PC-3 (cell line): Measurements from ENCODE around the gene GLYAT. TPM values are rescaled to one million over a fixed set of nuclear protein-coding genes. Genes with fewer than 3 reads are reported as not detected.

ENCODE experiments used
- ATAC-seq: fragments of 200-7000 bp; cut with Tn5 transposase; 2 replicates; pipeline ENCODE4 v1.9.1; 2020; ENCODE audit warnings: mild to moderate bottlenecking, moderate library complexity
- BruUV-seq: library from RNA; stranded (reverse); fragments of 400-500 nt; replicated peaks from 2 replicates; lab custom pipeline; 2021; lab: Mats Ljungman, UMichigan
- CTCF ChIA-PET: fragments of 300-600 bp; sonication (Branson Sonifier 250); formaldehyde crosslinking; loops from one replicate; lab custom pipeline; 2022; ENCODE audit warnings: antibody characterized with exemption; lab: Charles Lee
- POLR2A ChIA-PET: fragments of 300-600 bp; sonication (Branson Sonifier 250); formaldehyde crosslinking; loops from one replicate; lab custom pipeline; 2022; ENCODE audit warnings: antibody characterized with exemption; ENCODE audit not compliant: unreplicated experiment; lab: Charles Lee
- DNase-seq: peaks from one replicate; pipeline ENCODE4 v3.0.0-alpha.2; 2015
- H2AFZ ChIP-seq: fragments of 300-600 bp; sonication (generic); 2 replicates; pipeline ENCODE4 v1.6.0; 2016; ENCODE audit warnings: antibody characterized with exemption, low read length
- H3F3A ChIP-seq: fragments of 300-600 bp; sonication (generic); one replicate; pipeline ENCODE4 v1.6.0; 2017; ENCODE audit warnings: antibody characterized with exemption, low read length, control low read depth, mild to moderate bottlenecking; ENCODE audit not compliant: unreplicated experiment
- H3K27ac ChIP-seq: fragments of 300-600 bp; sonication (generic); 2 replicates; pipeline ENCODE4 v1.5.1; 2016; ENCODE audit warnings: mild to moderate bottlenecking, low read length
- H3K27me3 ChIP-seq: fragments of 300-600 bp; sonication (generic); 2 replicates; pipeline ENCODE4 v1.6.1; 2016; ENCODE audit warnings: low read length, mixed read lengths
- H3K36me3 ChIP-seq: fragments of 300-600 bp; sonication (generic); 2 replicates; pipeline ENCODE4 v1.6.1; 2016; ENCODE audit warnings: low read depth, mixed run types, low read length, mixed read lengths
- H3K4me1 ChIP-seq: fragments of 300-600 bp; sonication (generic); 2 replicates; pipeline ENCODE4 v1.5.1; 2016; ENCODE audit warnings: low read length; ENCODE audit not compliant: insufficient read depth
- H3K4me2 ChIP-seq: fragments of 300-600 bp; sonication (generic); 2 replicates; pipeline ENCODE4 v1.6.0; 2016; ENCODE audit warnings: low read length
- H3K4me3 ChIP-seq: fragments of 300-600 bp; sonication (generic); 2 replicates; pipeline ENCODE4 v1.5.1; 2016; ENCODE audit warnings: mild to moderate bottlenecking, low read length, mixed read lengths
- H3K79me2 ChIP-seq: fragments of 300-600 bp; sonication (generic); 2 replicates; pipeline ENCODE4 v1.6.1; 2017; ENCODE audit warnings: low read length, mixed read lengths
- H3K9ac ChIP-seq: fragments of 300-600 bp; sonication (generic); 2 replicates; pipeline ENCODE4 v1.6.0; 2016; ENCODE audit warnings: mild to moderate bottlenecking, low read length
- H3K9me2 ChIP-seq: fragments of 300-600 bp; sonication (generic); replicated peaks from 2 replicates; pipeline ENCODE4 v1.6.1; 2016; ENCODE audit warnings: mixed run types, low read length, mixed read lengths
- H3K9me3 ChIP-seq: fragments of 300-600 bp; sonication (generic); 2 replicates; pipeline ENCODE4 v1.6.1; 2016; ENCODE audit warnings: low read length, mixed read lengths
- H4K20me1 ChIP-seq: fragments of 300-600 bp; sonication (generic); 2 replicates; pipeline ENCODE4 v1.6.1; 2016; ENCODE audit warnings: low read length, mixed read lengths
- CTCF ChIP-seq: fragments of 300-600 bp; sonication (generic); conservative IDR thresholded peaks from 2 replicates; pipeline ENCODE4 v1.5.1; 2017; ENCODE audit warnings: antibody characterized with exemption, low read depth, mild to moderate bottlenecking, low read length
- EZH2 ChIP-seq: fragments of 300-600 bp; sonication (generic); IDR thresholded peaks from one replicate; pipeline ENCODE4 v1.6.1; 2017; ENCODE audit warnings: antibody characterized with exemption, mild to moderate bottlenecking, low read length; ENCODE audit not compliant: unreplicated experiment
- EZH2phosphoT487 ChIP-seq: fragments of 300-600 bp; sonication (generic); IDR thresholded peaks from 2 replicates; pipeline ENCODE4 v1.6.1; 2018; ENCODE audit warnings: mild to moderate bottlenecking, antibody characterized with exemption, low read length, borderline replicate concordance
- intact Hi-C: fragments of 100-400 bp; cut with micrococcal nuclease; formaldehyde crosslinking; loops from 2 replicates; pipeline ENCODE4 v1.9.0; 2023
- total RNA-seq: library from RNA; depleted of rRNA; stranded (reverse); fragments of >200 nt; gene quantifications from 2 replicates; pipeline ENCODE4 v1.2.3, GENCODE V29; 2014

The GLYAT gene
- total RNA-seq, 1 experiment from 2014 or later, result not detected

GRCh38 chr11:58726737-58727414 lies 4.9 kb downstream of the GLYAT start:
- Histone ChIP-seq H3K4me2 (no peak overlapping the region), H4K20me1 (no peaks in the 10 kb centered on the region), H3K79me2 (no peaks in the 10 kb centered on the region), H3K36me3 (no peaks in the 10 kb centered on the region), H2AFZ (no peak overlapping the region), H3K27ac (no peak overlapping the region), H3K27me3 (peaks cover 17% of the 10 kb centered on the region), H3K4me3 (no peak overlapping the region), H3K9me2 (no peaks in the 10 kb centered on the region), H3K9me3 (no peaks in the 10 kb centered on the region), H3F3A (no peaks in the 10 kb centered on the region), H3K9ac (no peak overlapping the region), H3K4me1 (no peaks in the 10 kb centered on the region)
- ChIA-PET POLR2A (no interaction called here), CTCF (no interaction called here)
- intact Hi-C loops, result no loop called here
- no peak for TF ChIP-seq EZH2
- TF ChIP-seq CTCF, result no peak
- no peak for TF ChIP-seq EZH2phosphoT487
- DNase-seq, result no peak
- no TSS peak for BruUV-seq
- no peak for ATAC-seq

- CTCF ChIA-PET, result no interaction called here
- TF ChIP-seq EZH2phosphoT487 (no peak), CTCF (no peak), EZH2 (no peak)
- no peaks in the 10 kb centered on the region for H3K36me3 ChIP-seq
- intact Hi-C loops, result no loop called here
- no peak overlapping the region for H3K4me3 ChIP-seq
- DNase-seq (no peak), ATAC-seq (no peak)
- no peak overlapping the region for H3K9ac ChIP-seq
- no peak overlapping the region for H3K27ac ChIP-seq
- H3K9me3 ChIP-seq, result peaks cover 4% of the 10 kb centered on the region; the same call in 1 of the 2 replicates
- no peak overlapping the region for H2AFZ ChIP-seq
- POLR2A ChIA-PET, result no interaction called here
- no peaks in the 10 kb centered on the region for H3F3A ChIP-seq
- no TSS peak for BruUV-seq
- no peaks in the 10 kb centered on the region for H3K4me1 ChIP-seq
- H4K20me1 ChIP-seq, result no peaks in the 10 kb centered on the region
- no peaks in the 10 kb centered on the region for H3K27me3 ChIP-seq
- H3K4me2 ChIP-seq, result no peak overlapping the region
- no peaks in the 10 kb centered on the region for H3K9me2 ChIP-seq
- H3K79me2 ChIP-seq, result no peaks in the 10 kb centered on the region
These were observed 12.2 kb downstream of the GLYAT start for GRCh38 chr11:58719406-58720117.

- BruUV-seq, result no TSS peak
- CTCF ChIA-PET, result no interaction called here
These were observed 19.2 kb downstream of the GLYAT start for GRCh38 chr11:58712531-58712930.

More at GRCh38 chr11:58712531-58712930, 19.2 kb downstream of the GLYAT start:
- Histone ChIP-seq H3K4me2 (no peak overlapping the region), H3K4me1 (no peaks in the 10 kb centered on the region), H3K27ac (no peak overlapping the region), H3K9me2 (no peaks in the 10 kb centered on the region), H3K79me2 (no peaks in the 10 kb centered on the region), H3K9me3 (no peaks in the 10 kb centered on the region), H3F3A (no peaks in the 10 kb centered on the region), H3K27me3 (no peaks in the 10 kb centered on the region), H2AFZ (no peak overlapping the region), H4K20me1 (no peaks in the 10 kb centered on the region), H3K36me3 (no peaks in the 10 kb centered on the region), H3K9ac (no peak overlapping the region), H3K4me3 (no peak overlapping the region)
- POLR2A ChIA-PET, result no interaction called here
- no peak for ATAC-seq
- intact Hi-C loops, result no loop called here
- no peak for TF ChIP-seq EZH2
- no peak for TF ChIP-seq EZH2phosphoT487
- TF ChIP-seq CTCF, result no peak
- DNase-seq, result no peak
